ENCODE data around the gene ZNF618.

The ZNF618 gene

DNA sequence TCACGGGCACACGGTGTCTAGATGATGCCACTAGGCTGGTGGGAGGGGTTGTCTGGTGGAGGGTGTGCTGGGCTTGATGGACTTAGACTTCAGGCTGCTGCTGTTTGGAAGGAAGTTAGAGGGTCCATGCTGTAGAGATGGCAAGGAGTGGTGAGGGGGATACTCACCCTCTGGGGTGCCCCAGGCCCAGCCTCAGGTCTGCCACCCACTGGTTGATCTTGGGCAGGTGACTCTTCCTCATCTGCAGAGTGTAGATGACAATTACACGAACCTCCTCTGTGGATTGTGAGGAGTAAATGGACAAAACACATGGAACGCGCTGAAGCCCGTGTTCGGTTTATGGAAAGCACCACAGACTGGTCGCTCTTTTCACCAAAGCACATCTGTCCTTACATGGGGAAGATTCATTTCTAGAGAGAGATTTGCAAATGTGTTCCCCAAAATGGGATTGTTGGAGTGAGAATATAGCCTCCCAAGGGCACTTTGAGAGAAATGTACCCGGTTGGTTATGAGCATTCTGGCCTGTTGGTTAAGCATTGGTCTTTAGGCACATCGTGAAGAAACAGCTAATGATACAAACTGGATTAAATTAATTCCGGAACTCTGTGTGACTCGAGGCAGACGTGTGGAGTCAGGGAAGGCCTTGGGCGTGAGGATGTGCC lies 58.2 kb downstream of the ZNF618 start:
- no peak for DNase-seq (ENCODE audit: low read depth)

GRCh38 chr9:113934829-113935676 lies 58.9 kb downstream of the ZNF618 start:
- DNase-seq (ENCODE audit: low read depth), result no peak

DNA sequence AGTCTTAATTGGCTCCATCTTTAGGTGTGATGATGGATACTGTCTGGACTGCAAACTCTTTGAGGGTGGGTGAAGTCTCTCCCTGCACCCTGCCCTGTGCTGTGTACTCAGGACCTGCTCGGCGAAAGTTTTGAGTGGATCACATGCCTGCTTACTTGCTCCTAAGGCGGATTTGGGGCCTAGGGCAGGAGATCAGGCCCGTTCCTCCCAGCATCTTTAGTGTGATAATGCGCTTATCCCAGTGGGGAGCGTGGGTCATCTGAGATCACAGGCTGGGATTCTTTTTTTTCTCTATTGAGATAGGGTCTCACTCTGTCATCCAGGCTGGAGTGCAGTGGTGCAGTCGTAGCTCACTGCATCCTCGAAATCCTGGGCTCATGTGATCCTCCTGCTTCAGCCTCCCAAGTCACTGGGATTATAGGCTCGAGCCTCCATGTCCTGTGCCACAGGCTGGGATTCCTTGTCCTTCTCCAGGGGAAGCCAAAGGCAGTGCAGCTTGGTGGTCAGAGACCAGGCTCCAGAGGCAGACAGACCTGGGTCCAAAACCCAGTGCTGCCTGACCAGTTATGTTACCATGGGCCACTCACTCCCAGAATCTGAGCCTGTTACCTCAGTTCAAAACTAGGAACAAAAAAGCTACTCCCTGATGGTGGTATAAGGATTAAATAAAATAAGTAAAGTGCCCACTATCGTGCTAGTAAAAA lies 59.7 kb downstream of the ZNF618 start:
- no peak for DNase-seq (ENCODE audit: low read depth)

GRCh38 chr9:113940077-113940476 lies 64.0 kb downstream of the ZNF618 start:
- no peak for DNase-seq (ENCODE audit: low read depth)

- no peak for DNase-seq (ENCODE audit: low read depth)
Measured at GRCh38 chr9:113941056-113941455, 64.9 kb downstream of the ZNF618 start.

DNA sequence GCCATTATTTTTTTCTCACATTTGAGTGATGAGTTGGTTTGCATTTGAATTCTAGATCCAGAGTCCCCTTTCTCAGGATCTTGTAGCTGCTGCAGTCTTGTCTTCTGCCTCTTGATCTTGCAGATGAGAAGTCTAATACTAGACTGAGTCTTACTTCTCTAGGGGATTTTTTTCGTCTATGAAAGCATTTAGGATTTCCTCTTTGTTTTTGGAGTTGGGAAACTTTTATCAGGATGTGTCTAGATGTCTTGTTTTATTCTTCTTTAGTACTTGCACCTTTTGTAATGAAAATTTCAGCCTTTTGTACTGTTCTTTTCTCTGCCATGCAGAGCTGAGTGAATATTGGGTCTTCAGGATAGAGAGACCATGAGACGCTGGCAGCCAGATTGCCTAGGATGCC lies 65.4 kb downstream of the ZNF618 start:
- no peak for DNase-seq (ENCODE audit: low read depth)

GRCh38 chr9:113943112-113944009 lies 67.3 kb downstream of the ZNF618 start:
- no peak for DNase-seq (ENCODE audit: low read depth)

DNA sequence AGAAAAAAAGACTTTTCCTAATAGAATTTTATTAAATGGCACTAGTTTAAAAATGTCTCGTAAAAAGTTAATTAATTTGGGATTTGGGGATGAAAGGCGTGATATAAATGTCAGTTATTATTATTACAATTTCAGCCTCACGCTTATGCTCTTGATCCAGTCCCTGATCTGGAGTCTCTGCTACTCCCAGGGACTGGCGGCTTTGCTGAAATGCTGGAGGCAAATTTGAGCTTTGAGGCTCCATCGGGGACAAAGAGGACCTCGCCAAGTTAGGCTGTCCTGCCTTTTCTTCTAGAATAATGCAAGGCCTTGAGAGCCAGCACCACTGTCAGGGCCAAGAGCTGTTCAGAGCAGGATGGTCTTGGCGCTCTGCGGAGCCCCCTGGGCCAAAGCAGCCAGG lies 69.7 kb downstream of the ZNF618 start:
- DNase-seq (ENCODE audit: low read depth), result no peak

- no peak for DNase-seq (ENCODE audit: low read depth)
Measured at GRCh38 chr9:113946496-113947115, 70.5 kb downstream of the ZNF618 start.

- no peak for DNase-seq (ENCODE audit: low read depth)
Measured at GRCh38 chr9:113947941-113948340, 71.8 kb downstream of the ZNF618 start.

GRCh38 chr9:113948891-113949570 lies 72.9 kb downstream of the ZNF618 start:
- DNase-seq (ENCODE audit: low read depth), result no peak

- no peak for DNase-seq (ENCODE audit: low read depth)
Measured at GRCh38 chr9:113949571-113950078, 73.5 kb downstream of the ZNF618 start.

DNA sequence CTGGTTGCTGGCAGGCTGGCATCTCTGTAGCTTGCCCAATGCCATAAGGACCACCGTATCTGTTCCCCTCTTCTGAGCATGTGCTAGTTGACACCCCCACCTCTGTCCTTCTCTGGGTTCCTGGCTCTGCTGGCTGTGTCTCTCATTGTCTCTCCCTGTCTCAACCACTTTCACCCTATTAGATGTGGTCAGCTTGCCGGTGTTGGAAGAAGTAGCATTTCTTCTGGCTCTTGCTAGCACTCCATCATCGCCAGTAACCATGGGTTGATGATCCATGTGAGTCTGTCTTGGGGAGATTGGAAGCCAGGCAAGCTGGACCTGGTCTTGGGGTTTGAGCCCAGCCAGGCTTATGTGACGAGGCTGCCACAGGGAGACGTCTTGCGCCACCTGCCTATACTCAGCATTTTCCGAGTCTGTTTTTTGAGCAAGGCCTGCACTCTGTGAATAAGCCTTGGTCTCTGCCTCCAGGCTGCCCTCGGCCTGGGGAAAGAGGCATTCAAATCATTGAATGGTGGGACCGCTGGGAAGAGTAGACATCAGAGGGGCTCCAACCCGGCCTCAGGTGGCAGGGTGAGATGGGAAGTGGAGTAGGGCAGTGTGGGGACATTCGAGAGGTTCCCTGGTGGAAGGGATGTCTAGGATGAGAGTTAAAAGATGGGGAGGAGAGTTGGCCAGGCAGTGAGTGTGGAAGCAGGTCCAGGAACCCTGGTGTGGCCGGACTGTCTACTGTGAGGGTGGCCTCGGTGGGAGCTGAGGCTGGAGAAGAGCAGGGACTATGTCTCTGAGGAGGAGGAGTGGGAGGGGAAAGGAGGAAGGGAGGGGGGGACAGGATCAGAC lies 74.3 kb downstream of the ZNF618 start:
- no peak for DNase-seq (ENCODE audit: low read depth)

- DNase-seq (ENCODE audit: low read depth), result no peak
Measured at GRCh38 chr9:113951032-113951372, 74.9 kb downstream of the ZNF618 start.

- no peak for DNase-seq (ENCODE audit: low read depth)
Measured at GRCh38 chr9:113952676-113953075, 76.6 kb downstream of the ZNF618 start.

DNA sequence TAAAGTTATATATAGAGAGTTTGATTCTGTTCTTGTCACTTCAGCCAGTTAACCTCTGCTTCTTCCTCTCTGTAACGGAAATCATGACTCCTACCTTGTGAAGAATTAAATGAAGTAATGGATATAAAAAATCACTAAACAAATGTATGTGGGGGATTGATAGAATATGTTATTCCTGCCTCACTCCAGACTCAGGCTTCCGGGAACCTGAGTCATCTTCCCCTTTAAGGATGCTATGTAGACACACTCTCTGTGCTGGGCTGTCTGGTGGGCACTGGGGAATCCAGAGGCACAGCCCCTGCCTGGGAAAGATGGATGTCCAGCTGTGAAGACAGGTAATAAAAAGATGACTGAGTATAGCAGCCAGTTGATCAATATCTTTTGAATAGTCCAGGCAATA lies 77.4 kb downstream of the ZNF618 start:
- DNase-seq (ENCODE audit: low read depth), result no peak

DNA sequence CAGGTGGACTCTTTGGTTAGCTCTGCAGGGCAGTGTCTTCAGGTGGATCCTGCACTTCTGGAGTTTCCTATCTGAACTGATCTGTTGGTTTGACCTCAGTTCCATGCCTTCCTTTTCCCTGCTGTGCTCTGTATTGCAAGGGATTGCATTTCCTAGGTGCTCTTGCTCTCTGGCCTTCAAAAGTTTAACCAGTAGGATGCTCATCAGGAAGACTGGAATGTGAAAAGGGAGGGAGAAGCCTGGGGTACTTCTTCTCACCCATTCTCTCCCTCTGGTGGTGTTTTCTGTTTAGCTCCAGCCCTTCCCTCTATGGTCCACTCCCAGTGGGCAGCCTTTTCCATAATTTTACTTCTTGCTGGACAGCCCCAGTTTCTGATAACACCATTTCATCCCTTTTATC lies 78.5 kb downstream of the ZNF618 start:
- no peak for DNase-seq (ENCODE audit: low read depth)

GRCh38 chr9:113955076-113955752 lies 79.1 kb downstream of the ZNF618 start:
- no peak for DNase-seq (ENCODE audit: low read depth)

DNA sequence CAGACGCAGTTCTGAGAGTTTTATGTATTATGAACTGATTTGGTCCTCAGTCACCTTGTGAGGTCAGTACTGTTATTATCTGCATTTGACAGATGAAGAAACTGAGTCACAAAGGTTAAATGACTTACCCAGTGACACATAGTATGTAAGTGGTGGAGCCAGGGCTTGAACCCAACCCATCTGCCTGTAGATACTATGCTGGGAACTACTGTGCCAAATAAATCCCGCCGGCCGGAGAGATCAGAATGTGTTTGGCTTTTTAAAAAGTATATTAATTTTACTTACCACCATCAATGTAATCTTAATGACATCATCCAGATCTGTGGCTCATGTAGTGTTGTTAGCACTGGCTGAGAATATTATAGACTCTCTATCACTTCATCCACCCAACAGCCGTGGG lies 80.8 kb downstream of the ZNF618 start:
- DNase-seq (ENCODE audit: low read depth), result no peak
